ENCODE measurements around the gene GUCY1A2. TPM values are rescaled to one million over a fixed set of nuclear protein-coding genes. Genes with fewer than 3 reads are reported as not detected.

The GUCY1A2 gene
- total and polyA plus RNA-seq, 12 donors, result 0.68 to 18.5 (median 8.1) TPM

- no peak for DNase-seq
- Histone ChIP-seq H3K36me3 (no peaks in the 10 kb centered on the region), H3K4me1 (no peaks in the 10 kb centered on the region), H3K4me3 (no peak overlapping the region), H3K27ac (no peak overlapping the region), H3K27me3 (no peaks in the 10 kb centered on the region), H3K9me3 (no peaks in the 10 kb centered on the region)
- no peak for ATAC-seq
- intact Hi-C loops (cut with DNase I), result no loop called here
- TF ChIP-seq, protein P1, sequence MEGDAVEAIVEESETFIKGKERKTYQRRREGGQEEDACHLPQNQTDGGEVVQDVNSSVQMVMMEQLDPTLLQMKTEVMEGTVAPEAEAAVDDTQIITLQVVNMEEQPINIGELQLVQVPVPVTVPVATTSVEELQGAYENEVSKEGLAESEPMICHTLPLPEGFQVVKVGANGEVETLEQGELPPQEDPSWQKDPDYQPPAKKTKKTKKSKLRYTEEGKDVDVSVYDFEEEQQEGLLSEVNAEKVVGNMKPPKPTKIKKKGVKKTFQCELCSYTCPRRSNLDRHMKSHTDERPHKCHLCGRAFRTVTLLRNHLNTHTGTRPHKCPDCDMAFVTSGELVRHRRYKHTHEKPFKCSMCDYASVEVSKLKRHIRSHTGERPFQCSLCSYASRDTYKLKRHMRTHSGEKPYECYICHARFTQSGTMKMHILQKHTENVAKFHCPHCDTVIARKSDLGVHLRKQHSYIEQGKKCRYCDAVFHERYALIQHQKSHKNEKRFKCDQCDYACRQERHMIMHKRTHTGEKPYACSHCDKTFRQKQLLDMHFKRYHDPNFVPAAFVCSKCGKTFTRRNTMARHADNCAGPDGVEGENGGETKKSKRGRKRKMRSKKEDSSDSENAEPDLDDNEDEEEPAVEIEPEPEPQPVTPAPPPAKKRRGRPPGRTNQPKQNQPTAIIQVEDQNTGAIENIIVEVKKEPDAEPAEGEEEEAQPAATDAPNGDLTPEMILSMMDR (IDR thresholded peaks at IDR 0.05), result no peak
- WGBS, 2 donors, result 35 to 36% methylated on average over 2 of the region's 2 CpGs
Measured at GRCh38 chr11:106668147-106668546, 350.1 kb downstream of the GUCY1A2 start.

DNA sequence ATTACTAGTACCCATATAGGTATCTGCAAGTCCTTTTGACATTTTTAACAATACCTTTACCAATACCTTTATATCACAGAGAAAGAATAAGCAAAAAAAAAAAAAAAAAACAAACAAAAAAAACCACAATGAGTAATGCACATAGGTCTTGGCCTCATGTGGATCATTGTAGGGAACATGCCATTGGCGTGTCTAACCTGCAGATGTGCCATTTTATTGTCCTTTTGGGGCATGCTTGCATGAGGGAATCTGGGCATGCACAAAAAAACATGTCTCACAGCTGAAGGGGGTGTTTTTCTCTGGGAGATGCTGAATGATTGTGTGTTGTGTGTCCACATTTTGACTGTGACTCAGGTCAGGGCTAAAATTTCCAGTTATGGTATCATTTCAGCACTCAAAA, 361.6 kb downstream of the GUCY1A2 start:
- DNase-seq (no peak), ATAC-seq (no peak)
- WGBS, 2 donors, result 72 to 77% methylated on average over 1 of the region's 1 CpG
- Histone ChIP-seq H3K36me3 (no peaks in the 10 kb centered on the region), H3K27me3 (no peaks in the 10 kb centered on the region), H3K4me3 (no peak overlapping the region), H3K9me3 (peaks cover 0 to 17% (median 0%) of the 10 kb centered on the region in 11 donors), H3K27ac (no peak overlapping the region), H3K4me1 (no peaks in the 10 kb centered on the region)
- intact Hi-C loops (cut with DNase I), result no loop called here
- TF ChIP-seq, protein P1 (IDR thresholded peaks at IDR 0.05), result no peak

DNA sequence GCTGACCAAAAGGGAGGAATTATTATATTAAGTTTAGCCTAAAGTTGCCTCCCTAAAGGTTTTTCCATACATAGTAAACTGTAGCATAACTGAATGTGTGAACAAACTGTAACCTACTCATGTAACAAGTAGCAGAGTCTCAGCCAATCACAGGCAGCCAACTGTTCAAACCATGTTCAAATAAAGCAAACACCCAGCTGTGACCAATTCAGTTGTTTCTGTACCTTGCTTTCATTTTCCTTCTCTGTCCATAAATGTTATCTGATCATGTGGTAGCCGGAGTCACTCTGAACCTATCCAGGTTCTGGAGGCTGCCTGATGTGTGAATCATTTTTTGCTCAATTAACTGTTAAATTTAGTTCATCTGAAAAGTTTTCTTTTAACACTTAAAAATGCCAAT, 373.5 kb downstream of the GUCY1A2 start:
- H3K4me3 ChIP-seq, result no peak overlapping the region
- intact Hi-C loops (cut with DNase I), result no loop called here
- peaks cover 0 to 38% (median 10%) of the 10 kb centered on the region in 11 donors for H3K9me3 ChIP-seq
- TF ChIP-seq, protein P1 (IDR thresholded peaks at IDR 0.05), result no peak
- ATAC-seq (no peak), DNase-seq (no peak)
- H3K36me3 ChIP-seq, result no peaks in the 10 kb centered on the region
- H3K27me3 ChIP-seq, result no peaks in the 10 kb centered on the region
- H3K4me1 ChIP-seq, result no peaks in the 10 kb centered on the region
- no peak overlapping the region for H3K27ac ChIP-seq
- 81 to 91% methylated on average over 1 of the region's 1 CpG for WGBS, 2 donors

- Histone ChIP-seq H3K4me1 (no peaks in the 10 kb centered on the region), H3K36me3 (no peaks in the 10 kb centered on the region), H3K9me3 (peaks cover 0 to 44% (median 17%) of the 10 kb centered on the region in 11 donors), H3K27me3 (no peaks in the 10 kb centered on the region), H3K27ac (no peak overlapping the region), H3K4me3 (no peak overlapping the region)
- TF ChIP-seq, protein P1 (IDR thresholded peaks at IDR 0.05), result no peak
- DNase-seq, result no peak
- ATAC-seq, result no peak
- intact Hi-C loops (cut with DNase I), result no loop called here
- 70 to 89% methylated on average over 1 of the region's 1 CpG for WGBS, 2 donors
Measured at GRCh38 chr11:106642331-106642730, 375.9 kb downstream of the GUCY1A2 start.
